Nephron progenitor cell (in vitro differentiated cells): ENCODE measurements around the gene GCLC.
"Not testable (repeated sequence)": the region's sequence is repeated elsewhere in the genome, so short reads cannot be mapped to it uniquely, and the experiment has no call there.

Source experiments
- DNase-seq: peaks from one replicate; pipeline ENCODE4 v3.0.0; 2021
- H3K27ac Mint-ChIP-seq: 2 replicates; pipeline ENCODE4 v1.8.0; 2021; ENCODE audit warnings: mild to moderate bottlenecking, moderate library complexity, mixed read lengths
- H3K27me3 Mint-ChIP-seq: 2 replicates; pipeline ENCODE4 v1.8.0; 2021; ENCODE audit warnings: mild to moderate bottlenecking, low read depth, mixed read lengths; ENCODE audit not compliant: poor library complexity
- H3K36me3 Mint-ChIP-seq: 2 replicates; pipeline ENCODE4 v1.8.0; 2021; ENCODE audit warnings: low read depth, mixed read lengths
- H3K4me1 Mint-ChIP-seq: 2 replicates; pipeline ENCODE4 v1.8.0; 2021; ENCODE audit warnings: mixed read lengths
- H3K4me3 Mint-ChIP-seq: 2 replicates; pipeline ENCODE4 v1.8.0; 2021; ENCODE audit warnings: mild to moderate bottlenecking, moderate library complexity, mixed read lengths
- H3K9me3 Mint-ChIP-seq: 2 replicates; pipeline ENCODE4 v1.8.0; 2021; ENCODE audit warnings: mild to moderate bottlenecking, moderate library complexity, mixed read lengths
- TF ChIP-seq, protein P1 (sequence below): fragments of 200-600 bp; sonication (generic); IDR thresholded peaks from 2 replicates; pipeline ENCODE4 v1.5.0; 2021; ENCODE audit warnings: antibody characterized with exemption

The GCLC gene

DNA sequence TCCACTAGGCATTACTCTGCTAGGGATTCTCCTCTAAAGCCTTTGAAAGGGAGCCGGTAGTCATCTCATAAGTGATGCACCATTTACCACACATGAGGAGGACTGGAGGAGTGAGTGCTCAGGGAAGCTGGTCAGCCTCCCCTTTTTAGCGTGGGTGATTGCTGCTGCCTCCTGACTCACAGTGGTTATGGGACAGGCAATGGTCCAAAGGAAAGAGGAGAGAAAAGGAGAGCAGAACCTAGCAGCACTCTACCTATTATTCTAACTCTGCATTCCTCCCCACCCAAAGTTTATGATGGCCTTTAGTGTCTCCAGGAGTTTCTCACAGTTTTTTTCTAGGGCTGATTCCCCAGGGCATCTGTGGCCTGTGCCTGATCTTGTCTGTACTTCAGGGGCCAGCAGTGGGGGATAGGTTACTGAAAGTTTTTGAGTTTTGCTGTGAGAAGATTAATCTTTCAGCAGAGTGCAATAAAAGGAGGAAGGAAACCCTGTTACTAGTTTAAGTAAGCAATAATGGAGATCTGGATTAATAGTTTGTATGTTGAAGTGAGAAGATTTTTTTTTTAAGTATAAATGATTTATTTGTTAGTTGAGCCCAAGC is 36.4 kb upstream of the GCLC start:
- peak overlapping the region; percentile 61 for H3K4me3 Mint-ChIP-seq
- no peaks in the 10 kb centered on the region for H3K9me3 Mint-ChIP-seq
- H3K36me3 Mint-ChIP-seq = no peaks in the 10 kb centered on the region
- H3K27ac Mint-ChIP-seq = peak overlapping the region; percentile 96
- DNase-seq = peak; percentile 39
- peaks cover 26% of the 10 kb centered on the region for H3K4me1 Mint-ChIP-seq
- TF ChIP-seq, protein P1, sequence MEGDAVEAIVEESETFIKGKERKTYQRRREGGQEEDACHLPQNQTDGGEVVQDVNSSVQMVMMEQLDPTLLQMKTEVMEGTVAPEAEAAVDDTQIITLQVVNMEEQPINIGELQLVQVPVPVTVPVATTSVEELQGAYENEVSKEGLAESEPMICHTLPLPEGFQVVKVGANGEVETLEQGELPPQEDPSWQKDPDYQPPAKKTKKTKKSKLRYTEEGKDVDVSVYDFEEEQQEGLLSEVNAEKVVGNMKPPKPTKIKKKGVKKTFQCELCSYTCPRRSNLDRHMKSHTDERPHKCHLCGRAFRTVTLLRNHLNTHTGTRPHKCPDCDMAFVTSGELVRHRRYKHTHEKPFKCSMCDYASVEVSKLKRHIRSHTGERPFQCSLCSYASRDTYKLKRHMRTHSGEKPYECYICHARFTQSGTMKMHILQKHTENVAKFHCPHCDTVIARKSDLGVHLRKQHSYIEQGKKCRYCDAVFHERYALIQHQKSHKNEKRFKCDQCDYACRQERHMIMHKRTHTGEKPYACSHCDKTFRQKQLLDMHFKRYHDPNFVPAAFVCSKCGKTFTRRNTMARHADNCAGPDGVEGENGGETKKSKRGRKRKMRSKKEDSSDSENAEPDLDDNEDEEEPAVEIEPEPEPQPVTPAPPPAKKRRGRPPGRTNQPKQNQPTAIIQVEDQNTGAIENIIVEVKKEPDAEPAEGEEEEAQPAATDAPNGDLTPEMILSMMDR = no peak
- H3K27me3 Mint-ChIP-seq = no peaks in the 10 kb centered on the region

DNA sequence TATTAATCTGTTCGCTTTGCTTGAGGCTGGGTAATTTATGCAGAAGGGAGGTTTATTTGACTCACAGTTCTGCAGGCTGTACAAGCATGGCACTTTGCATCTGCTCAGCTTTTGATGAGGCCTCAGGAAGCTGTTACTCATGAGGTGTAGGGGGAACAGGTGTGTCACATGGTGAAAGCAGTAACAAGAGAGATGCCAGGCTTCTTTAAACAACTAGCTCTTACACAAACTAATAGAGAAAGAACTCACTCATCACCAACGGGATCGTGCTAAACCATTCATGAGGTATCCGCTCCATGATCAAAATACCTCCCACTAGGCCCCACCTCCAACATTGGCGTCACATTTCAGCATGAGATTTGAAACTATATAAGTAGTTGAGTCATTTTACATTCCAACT is 34.4 kb upstream of the GCLC start:
- TF ChIP-seq, protein P1 = no peak
- H3K27ac Mint-ChIP-seq = no peak overlapping the region
- H3K4me1 Mint-ChIP-seq = peaks cover 26% of the 10 kb centered on the region
- no peaks in the 10 kb centered on the region for H3K27me3 Mint-ChIP-seq
- no peaks in the 10 kb centered on the region for H3K36me3 Mint-ChIP-seq
- no peak overlapping the region for H3K4me3 Mint-ChIP-seq
- H3K9me3 Mint-ChIP-seq = no peaks in the 10 kb centered on the region
- DNase-seq = no peak

GRCh38 chr6:53578371-53578770 is 33.5 kb upstream of the GCLC start:
- DNase-seq = no peak
- TF ChIP-seq, protein P1 = no peak
- Mint-ChIP-seq H3K36me3 (no peaks in the 10 kb centered on the region), H3K4me3 (no peak overlapping the region), H3K9me3 (peaks cover 2% of the 10 kb centered on the region), H3K27ac (no peak overlapping the region), H3K4me1 (peaks cover 28% of the 10 kb centered on the region), H3K27me3 (no peaks in the 10 kb centered on the region)

GRCh38 chr6:53573299-53573698 is 28.4 kb upstream of the GCLC start:
- TF ChIP-seq, protein P1 = no peak
- Mint-ChIP-seq H3K27me3 (peaks cover 5% of the 10 kb centered on the region), H3K4me3 (no peak overlapping the region), H3K4me1 (peaks cover 4% of the 10 kb centered on the region), H3K9me3 (peaks cover 4% of the 10 kb centered on the region), H3K36me3 (no peaks in the 10 kb centered on the region), H3K27ac (no peak overlapping the region)
- DNase-seq = peak; percentile 3

- not testable (repeated sequence) for H3K36me3 Mint-ChIP-seq, H3K27me3 Mint-ChIP-seq, H3K4me1 Mint-ChIP-seq, H3K27ac Mint-ChIP-seq, H3K4me3 Mint-ChIP-seq, DNase-seq, H3K9me3 Mint-ChIP-seq
Observed at GRCh38 chr6:53572379-53572778, 27.5 kb upstream of the GCLC start.

DNA sequence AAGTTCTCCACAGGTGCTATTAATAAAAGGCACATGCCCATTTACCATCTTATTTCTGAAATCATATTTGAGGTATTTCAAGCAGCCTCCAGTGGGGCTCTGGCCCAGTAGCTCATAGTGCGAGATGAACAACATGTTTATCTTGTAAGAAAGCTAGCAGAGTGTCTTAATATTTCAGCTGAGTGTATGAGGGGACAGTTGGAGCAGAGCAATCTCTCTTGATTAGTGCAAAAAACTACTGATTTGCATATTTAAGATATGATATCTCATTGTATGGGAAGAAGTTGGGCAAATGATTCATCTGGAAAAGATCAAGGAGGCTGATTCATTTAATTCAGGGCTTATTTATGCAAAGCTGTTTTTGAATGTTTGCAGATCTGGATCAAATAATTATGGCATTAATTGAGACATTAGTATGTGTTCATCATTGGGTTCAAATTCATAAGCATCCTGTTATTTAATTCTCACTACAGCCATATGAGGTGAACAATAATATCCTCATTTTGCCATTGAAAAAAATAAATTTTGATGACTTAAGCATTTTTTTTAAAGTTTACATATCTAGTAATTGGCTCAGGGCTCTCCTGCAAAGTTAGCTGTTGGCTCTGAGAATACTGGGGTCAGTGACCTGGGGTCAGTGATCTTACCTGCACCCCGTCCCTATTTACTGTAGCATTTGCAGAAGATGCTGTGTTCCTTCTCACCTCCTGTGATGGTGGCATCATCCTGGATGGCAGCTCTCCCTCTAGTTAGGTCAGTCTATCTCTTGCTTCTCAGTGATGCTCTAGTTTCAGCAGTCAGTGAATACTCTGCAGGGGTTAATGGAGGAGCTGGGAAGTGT is 24.1 kb upstream of the GCLC start:
- no peak overlapping the region for H3K4me3 Mint-ChIP-seq
- peak overlapping the region; percentile 41 for H3K27ac Mint-ChIP-seq
- TF ChIP-seq, protein P1 = no peak
- H3K9me3 Mint-ChIP-seq = peaks cover 4% of the 10 kb centered on the region
- H3K36me3 Mint-ChIP-seq = no peaks in the 10 kb centered on the region
- no peak for DNase-seq
- peaks cover 4% of the 10 kb centered on the region for H3K4me1 Mint-ChIP-seq
- peaks cover 5% of the 10 kb centered on the region for H3K27me3 Mint-ChIP-seq
